ENCODE results near the gene OR10A5.

The OR10A5 gene

GRCh38 chr11:6889835-6890234 is 44.4 kb downstream of the OR10A5 start:
- TF ChIP-seq, protein P1, sequence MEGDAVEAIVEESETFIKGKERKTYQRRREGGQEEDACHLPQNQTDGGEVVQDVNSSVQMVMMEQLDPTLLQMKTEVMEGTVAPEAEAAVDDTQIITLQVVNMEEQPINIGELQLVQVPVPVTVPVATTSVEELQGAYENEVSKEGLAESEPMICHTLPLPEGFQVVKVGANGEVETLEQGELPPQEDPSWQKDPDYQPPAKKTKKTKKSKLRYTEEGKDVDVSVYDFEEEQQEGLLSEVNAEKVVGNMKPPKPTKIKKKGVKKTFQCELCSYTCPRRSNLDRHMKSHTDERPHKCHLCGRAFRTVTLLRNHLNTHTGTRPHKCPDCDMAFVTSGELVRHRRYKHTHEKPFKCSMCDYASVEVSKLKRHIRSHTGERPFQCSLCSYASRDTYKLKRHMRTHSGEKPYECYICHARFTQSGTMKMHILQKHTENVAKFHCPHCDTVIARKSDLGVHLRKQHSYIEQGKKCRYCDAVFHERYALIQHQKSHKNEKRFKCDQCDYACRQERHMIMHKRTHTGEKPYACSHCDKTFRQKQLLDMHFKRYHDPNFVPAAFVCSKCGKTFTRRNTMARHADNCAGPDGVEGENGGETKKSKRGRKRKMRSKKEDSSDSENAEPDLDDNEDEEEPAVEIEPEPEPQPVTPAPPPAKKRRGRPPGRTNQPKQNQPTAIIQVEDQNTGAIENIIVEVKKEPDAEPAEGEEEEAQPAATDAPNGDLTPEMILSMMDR (IDR thresholded peaks at IDR 0.05; ENCODE audit: insufficient read depth, low read depth, low read length, missing control alignments) = no peak
- H3K4me3 ChIP-seq (ENCODE audit: low read depth, low read length) = no peak overlapping the region
- DNase-seq (ENCODE audit: low read depth) = peak; percentile 8

DNA sequence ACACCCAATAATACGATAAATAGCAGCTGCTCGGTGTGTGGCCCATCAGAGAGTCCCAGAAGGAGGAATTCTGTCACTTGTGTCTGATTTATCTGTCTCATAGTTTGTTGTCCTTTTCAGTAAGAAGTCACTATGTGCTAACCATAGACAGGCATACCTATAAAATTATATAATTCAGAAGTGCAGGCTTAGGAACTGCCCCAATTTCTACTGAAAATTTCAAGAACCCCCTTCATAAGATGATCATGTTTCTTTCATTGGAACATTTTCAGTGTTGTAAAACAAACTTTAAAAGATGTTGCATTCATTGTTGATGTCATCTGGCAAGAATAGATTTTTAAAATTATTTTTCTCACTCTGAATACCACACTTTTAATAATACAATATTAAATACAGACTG is 46.9 kb downstream of the OR10A5 start, which contains the start of gene OR2D2:
Gene OR2D2, minus strand, starts transcription at position 101 of the 400 bp plus-strand sequence. Its CDS starts 0 bp downstream, at position 101.
- no peak within 1 kb of the TSS for H3K4me3 ChIP-seq (ENCODE audit: low read depth, low read length)
- DNase-seq (ENCODE audit: low read depth) = no peak
- TF ChIP-seq, protein P1 (IDR thresholded peaks at IDR 0.05; ENCODE audit: insufficient read depth, low read depth, low read length, missing control alignments) = no peak

GRCh38 chr11:6894097-6894496 is 48.6 kb downstream of the OR10A5 start:
- no peak for DNase-seq (ENCODE audit: low read depth)
- TF ChIP-seq, protein P1 (IDR thresholded peaks at IDR 0.05; ENCODE audit: insufficient read depth, low read depth, low read length, missing control alignments) = no peak
- no peak overlapping the region for H3K4me3 ChIP-seq (ENCODE audit: low read depth, low read length)

DNA sequence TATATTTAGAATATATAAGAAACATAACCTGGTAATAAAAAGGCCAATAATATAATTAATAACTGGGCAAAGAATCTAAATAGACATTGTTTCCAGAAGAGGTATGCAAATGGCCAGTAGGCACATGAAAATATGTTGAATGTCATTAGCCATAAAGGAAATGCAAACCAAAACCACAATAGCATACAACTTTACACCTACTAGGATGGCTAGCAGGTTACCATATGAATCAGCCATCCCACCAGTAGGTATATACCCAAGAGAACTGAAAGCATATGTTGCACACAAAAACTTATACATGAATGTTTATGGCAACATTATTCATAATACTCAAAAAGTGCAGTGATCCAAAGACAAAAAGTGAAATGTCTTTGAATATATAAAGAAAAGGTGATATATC is 49.5 kb downstream of the OR10A5 start:
- no peak overlapping the region for H3K4me3 ChIP-seq (ENCODE audit: low read depth, low read length)
- peak; percentile 69 for DNase-seq (ENCODE audit: low read depth)
- TF ChIP-seq, protein P1 (IDR thresholded peaks at IDR 0.05; ENCODE audit: insufficient read depth, low read depth, low read length, missing control alignments) = no peak
